ENCODE measurements around the gene RERE. TPM values are rescaled to one million over a fixed set of nuclear protein-coding genes. Genes with fewer than 3 reads are reported as not detected.

The RERE gene
- total and polyA plus RNA-seq, 11 donors: 53.5 to 236 (median 121) TPM

DNA sequence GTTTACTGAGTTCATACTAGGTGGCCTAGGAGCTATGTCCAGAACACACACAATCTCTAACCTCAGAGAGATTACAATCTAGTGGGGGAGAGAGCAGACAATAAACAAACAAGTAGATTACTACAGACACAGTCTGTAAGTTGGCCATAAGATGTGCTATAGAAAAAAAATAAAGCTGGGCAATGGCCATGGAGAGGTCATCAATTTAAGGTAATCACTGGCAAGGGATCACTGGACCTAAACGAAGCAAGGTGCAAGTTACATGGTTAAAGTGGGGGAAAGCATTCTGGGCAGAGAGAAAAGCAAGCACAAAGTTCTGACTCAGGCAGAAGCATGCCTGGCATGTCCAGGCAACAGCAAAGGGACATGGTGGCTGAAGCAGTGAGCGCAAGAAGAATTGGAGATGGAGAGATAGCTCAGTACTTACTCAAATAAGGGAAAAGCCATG is 147.0 kb downstream of the RERE start:
- Histone ChIP-seq H3K36me3 (no peaks in the 10 kb centered on the region), H3K27ac (peak overlapping the region in 5 of 12 donors; percentile 4 to 33 (median 28)), H3K27me3 (no peaks in the 10 kb centered on the region), H3K4me3 (no peak overlapping the region), H3K4me1 (peaks cover 8 to 68% (median 55%) of the 10 kb centered on the region in 12 donors), H3K9me3 (no peaks in the 10 kb centered on the region)
- TF ChIP-seq, protein P1, sequence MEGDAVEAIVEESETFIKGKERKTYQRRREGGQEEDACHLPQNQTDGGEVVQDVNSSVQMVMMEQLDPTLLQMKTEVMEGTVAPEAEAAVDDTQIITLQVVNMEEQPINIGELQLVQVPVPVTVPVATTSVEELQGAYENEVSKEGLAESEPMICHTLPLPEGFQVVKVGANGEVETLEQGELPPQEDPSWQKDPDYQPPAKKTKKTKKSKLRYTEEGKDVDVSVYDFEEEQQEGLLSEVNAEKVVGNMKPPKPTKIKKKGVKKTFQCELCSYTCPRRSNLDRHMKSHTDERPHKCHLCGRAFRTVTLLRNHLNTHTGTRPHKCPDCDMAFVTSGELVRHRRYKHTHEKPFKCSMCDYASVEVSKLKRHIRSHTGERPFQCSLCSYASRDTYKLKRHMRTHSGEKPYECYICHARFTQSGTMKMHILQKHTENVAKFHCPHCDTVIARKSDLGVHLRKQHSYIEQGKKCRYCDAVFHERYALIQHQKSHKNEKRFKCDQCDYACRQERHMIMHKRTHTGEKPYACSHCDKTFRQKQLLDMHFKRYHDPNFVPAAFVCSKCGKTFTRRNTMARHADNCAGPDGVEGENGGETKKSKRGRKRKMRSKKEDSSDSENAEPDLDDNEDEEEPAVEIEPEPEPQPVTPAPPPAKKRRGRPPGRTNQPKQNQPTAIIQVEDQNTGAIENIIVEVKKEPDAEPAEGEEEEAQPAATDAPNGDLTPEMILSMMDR (IDR thresholded peaks at IDR 0.05): no peak
- no peak for TF ChIP-seq POLR2A (IDR thresholded peaks at IDR 0.05)
- intact Hi-C loops (cut with DNase I): loop anchor here in 8 of 10 donors (2.0 to 5.0 kb wide), 5 partner anchors 56 to 112 kb away; no protein-coding TSS in a partner anchor
- DNase-seq (no peak), ATAC-seq (peak; percentile 37 to 65 (median 49))
- 51 to 63% (median 57%) methylated on average over 2 of the region's 2 CpGs for WGBS, 4 donors

DNA sequence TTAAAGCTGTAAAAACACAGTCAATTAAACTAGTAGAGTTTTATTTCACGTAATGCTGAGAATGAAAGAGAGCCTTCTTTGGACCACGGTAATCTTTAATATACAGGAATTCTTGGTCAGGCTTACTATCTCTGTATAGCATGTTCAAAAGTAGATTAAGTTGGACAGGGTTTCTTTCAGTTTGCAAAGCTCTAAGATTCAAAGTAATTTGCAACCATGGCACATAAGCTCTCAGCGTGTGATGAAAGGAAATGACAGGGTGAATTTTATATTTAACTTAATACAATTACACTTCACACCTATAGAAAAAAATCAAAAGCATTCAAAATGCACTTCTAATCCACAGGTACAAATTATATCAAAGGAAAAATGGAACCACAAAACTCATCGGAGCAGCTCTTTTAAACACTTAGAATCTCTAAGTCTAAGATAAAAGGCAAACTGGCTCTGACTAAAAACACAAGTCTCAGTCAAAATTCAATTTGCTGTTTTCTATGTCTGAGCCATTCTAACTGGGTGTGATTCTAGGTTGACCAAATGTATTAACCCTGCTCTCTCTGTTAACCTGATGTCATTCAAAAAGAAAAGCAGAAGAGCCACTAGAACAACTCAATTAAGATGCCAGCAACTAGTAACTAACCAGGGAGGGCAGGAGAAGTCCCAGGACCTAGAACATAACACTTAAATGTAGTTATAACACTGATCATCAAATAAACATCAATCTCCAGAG is 147.7 kb downstream of the RERE start:
- intact Hi-C loops (cut with DNase I): loop anchor here in 8 of 10 donors (2.0 to 5.0 kb wide), 6 partner anchors 37 to 111 kb away; no protein-coding TSS in a partner anchor
- no peak for DNase-seq
- TF ChIP-seq, protein P1 (IDR thresholded peaks at IDR 0.05): no peak
- TF ChIP-seq POLR2A (IDR thresholded peaks at IDR 0.05): no peak
- no peak for ATAC-seq
- 49 to 60% (median 57%) methylated on average over 4 of the region's 4 CpGs for WGBS, 4 donors
- H3K36me3 ChIP-seq: no peaks in the 10 kb centered on the region
- H3K4me1 ChIP-seq: peaks cover 8 to 71% (median 61%) of the 10 kb centered on the region in 12 donors
- peak overlapping the region in 2 of 12 donors; percentile 16 to 28 for H3K27ac ChIP-seq
- H3K4me3 ChIP-seq: no peak overlapping the region
- H3K27me3 ChIP-seq: no peaks in the 10 kb centered on the region
- H3K9me3 ChIP-seq: no peaks in the 10 kb centered on the region

DNA sequence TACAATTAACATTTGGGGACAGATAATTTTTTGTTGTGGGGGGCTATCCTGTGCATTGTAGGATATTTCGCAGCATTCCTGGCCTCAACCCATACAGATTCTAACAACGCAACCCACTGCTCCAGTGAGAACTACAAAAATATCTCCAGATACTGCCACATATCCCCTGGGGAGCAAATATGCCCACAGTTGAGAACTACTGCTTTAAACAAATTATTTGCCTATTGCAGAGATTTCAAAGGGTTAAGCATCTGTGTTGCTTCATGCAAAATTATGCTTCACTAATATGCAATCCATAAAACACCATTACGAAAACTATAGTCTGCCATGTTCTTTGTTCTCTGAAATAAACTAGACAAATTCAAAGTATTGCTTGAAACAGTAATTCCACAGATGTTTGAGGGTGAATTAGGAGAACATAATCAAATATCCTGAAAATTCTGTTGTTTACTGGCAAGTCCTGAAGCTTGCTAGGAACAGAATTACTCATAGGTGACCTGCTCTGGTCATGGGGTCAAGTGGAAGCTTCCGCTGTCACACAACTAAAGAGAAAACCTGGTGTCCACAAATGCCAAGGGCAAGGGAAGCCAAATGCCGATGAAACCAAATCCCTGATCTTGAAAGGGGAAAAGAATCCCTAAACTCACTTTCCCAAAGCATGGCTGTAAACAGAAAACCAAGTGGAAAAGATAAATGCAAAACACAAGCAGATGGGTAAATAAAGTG is 149.4 kb downstream of the RERE start:
- no peaks in the 10 kb centered on the region for H3K27me3 ChIP-seq
- WGBS, 4 donors: 64 to 78% (median 67%) methylated on average over 5 of the region's 5 CpGs
- H3K9me3 ChIP-seq: no peaks in the 10 kb centered on the region
- intact Hi-C loops (cut with DNase I): loop anchor here in 1 of 10 donors (5.0 kb wide), 1 partner anchor 36 kb away; no protein-coding TSS in a partner anchor
- peaks cover 10 to 84% (median 75%) of the 10 kb centered on the region in 12 donors for H3K4me1 ChIP-seq
- TF ChIP-seq POLR2A (IDR thresholded peaks at IDR 0.05): no peak
- TF ChIP-seq, protein P1 (IDR thresholded peaks at IDR 0.05): no peak
- peak overlapping the region in 1 of 12 donors; percentile 34 for H3K27ac ChIP-seq
- DNase-seq (no peak), ATAC-seq (no peak)
- H3K36me3 ChIP-seq: no peaks in the 10 kb centered on the region
- no peak overlapping the region for H3K4me3 ChIP-seq

Measured in heart left ventricle (tissue), 16 donors.